Endothelial cell of hepatic sinusoid (primary cell): ENCODE data around the gene CNOT3.

Source experiments
- in situ Hi-C: cut with HindIII; loops from 2 replicates; pipeline ENCODE4 v1.10.0; 2017; ENCODE audit warnings: low sequenced_read_pairs

CNOT3 gene

DNA sequence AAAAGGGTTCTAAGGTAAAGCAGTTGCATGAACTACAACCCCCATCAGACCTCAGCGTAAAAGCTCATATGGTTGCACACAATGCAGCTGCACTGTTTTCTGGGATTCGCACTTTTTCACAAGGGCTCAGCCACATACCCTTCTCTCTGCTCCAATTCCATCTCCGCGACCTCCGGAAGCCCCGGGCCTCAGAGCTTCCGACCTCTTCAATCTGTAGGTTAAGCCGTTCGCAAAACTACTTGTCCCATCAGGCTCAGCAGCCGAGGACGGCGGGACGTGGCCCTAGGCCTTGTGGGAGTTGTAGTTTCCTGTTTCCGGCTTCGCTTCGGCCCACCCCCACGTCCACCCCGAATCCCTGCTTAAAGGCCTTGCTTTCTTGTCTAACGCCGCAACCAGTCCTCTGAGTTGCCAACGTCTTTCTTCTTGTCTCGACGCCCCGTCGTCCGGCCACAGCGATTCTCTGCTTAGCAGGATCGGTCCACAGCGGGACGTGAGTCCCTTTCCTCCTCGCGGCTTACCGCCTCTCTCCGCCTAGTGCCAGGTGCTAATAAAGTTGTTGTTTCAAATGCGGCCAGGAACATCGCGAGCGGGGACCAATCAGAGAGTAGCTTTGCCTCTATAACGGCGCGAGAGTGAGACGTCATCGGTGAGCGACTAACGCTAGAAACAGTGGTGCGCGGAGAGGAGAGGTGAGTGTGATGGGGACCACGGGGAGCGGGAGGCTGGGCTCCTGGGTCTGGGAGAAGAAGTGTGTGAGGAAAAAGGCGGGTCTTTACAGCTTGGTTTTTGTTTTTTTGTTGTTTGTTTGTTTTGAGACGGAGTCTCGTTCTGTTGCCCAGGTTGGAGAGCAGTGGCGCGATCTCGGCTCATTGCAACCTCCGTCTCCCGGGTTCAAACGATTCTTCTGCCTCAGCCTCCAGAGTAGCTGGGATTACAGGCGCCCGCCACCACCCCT is 22.2 kb upstream of the CNOT3 start, which contains the start of the genes PRPF31 and TFPT:
Gene PRPF31, plus strand, starts transcription at position 646 of the 955 bp plus-strand sequence. CDS start 2,525 bp downstream, outside the sequence.
Gene TFPT, minus strand, starts transcription at position 549 of the 955 bp plus-strand sequence. Its CDS starts 388 bp downstream, at position 161.
- in situ Hi-C loops = no loop called here

DNA sequence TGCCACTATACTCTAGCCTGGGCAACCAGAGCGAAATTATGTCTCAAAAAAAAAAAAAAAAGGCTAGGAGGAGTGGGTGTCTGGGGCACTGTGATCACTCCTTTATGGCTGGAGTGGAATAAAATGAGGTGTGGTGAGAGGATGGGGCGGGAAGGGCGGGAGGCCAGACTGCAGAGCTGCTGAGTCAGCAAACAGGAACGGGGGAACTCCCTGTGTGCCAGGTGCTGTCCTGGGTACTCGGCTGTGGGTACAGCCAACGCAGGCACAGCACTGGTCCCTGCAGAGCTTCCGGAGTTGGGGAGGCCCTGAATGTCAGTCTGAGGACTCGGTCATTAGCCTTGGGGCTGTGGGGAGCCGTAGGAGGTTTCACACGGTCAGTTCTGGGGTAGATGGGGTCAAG is 16.3 kb upstream of the CNOT3 start:
- in situ Hi-C loops = no loop called here

DNA sequence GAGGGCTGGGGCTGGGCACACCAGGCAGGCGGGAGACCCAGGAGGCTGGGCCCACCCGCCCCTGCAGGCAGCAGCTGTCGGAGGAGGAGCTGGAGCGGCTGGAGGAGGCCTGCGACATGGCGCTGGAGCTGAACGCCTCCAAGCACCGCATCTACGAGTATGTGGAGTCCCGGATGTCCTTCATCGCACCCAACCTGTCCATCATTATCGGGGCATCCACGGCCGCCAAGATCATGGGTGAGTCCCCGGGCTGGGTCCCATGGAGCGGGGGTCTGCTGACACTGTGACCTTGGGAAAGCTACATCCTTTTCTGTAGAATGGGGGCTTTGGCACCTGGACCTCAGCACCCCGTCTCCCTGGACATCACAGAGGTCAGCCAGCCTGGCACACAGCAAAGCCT is 13.9 kb upstream of the CNOT3 start:
- in situ Hi-C loops = no loop called here

DNA sequence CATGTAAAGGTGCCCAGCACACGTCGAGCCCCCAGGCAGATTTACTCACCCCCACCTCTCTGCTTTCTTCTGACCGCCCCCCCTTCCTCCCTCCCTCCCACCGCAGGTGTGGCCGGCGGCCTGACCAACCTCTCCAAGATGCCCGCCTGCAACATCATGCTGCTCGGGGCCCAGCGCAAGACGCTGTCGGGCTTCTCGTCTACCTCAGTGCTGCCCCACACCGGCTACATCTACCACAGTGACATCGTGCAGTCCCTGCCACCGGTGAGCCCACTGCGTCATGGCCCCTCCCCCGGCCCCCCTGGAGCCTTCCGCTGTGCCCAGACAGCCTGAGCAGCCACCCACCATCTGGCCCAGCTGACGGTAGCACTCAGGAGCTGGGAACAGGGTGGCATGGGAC is 13.2 kb upstream of the CNOT3 start:
- in situ Hi-C loops = no loop called here

DNA sequence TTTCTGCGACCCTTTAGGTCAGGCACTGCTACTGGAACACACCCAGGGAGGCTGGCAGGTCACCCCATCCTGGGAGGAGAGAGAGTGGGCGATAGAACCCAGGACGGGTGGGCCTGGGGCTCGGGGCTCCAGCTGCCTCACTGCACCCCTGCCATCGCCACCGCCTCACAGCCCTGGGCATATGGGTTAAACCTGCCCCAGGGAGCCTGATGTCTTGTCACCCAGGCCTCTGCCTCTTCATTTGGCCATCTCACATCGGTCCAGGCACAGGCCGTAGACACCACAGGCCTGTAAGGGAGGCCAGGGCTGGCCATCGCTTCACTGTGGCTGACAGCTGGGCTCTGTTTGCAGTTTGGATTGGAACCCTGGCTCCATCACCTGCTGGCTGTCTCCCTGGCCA is 11.8 kb upstream of the CNOT3 start:
- in situ Hi-C loops = no loop called here

DNA sequence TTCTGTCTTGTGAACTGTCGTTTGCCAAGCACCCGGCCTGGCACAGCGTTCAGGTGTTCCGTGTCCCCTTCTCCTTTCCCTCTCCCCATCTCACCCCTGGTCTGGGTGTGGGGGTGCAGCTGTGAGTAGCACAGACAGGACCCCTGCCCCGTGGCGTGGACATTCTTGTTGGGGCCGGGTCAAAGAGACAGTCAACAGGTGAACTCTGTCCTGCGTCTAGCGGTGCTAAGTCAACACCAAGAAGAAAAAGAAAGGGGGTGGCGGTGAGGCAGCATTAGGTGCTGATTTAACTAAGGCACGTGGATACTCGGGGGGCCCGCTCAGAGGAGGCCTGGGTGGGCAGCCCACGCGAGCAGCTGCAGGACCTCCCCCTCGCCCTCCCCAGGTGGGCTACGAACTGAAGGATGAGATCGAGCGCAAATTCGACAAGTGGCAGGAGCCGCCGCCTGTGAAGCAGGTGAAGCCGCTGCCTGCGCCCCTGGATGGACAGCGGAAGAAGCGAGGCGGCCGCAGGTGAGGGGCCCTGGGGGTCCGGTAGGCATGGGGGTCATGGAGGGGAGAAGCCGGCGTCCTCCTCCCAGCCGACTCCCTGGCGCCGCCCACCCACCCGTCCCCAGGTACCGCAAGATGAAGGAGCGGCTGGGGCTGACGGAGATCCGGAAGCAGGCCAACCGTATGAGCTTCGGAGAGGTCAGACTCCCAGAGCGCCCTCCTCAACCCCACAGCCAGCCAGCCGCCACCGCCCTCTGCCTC is 9.7 kb upstream of the CNOT3 start:
- in situ Hi-C loops = no loop called here

DNA sequence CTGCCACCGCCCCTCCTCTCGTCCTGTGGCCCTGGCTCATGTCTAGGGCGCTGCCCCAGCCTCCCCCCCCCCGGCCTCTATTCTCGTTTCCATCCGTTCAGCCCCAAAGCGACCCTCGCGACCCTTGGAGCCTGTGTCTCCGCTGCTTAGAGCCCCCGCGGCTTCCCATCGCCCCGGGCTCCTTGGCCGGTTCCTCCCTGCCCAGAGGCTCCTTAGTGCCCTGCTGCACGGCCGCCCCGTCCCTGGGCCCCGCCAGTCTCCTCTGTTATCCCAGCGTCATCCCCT is 9.2 kb upstream of the CNOT3 start:
- in situ Hi-C loops = no loop called here

DNA sequence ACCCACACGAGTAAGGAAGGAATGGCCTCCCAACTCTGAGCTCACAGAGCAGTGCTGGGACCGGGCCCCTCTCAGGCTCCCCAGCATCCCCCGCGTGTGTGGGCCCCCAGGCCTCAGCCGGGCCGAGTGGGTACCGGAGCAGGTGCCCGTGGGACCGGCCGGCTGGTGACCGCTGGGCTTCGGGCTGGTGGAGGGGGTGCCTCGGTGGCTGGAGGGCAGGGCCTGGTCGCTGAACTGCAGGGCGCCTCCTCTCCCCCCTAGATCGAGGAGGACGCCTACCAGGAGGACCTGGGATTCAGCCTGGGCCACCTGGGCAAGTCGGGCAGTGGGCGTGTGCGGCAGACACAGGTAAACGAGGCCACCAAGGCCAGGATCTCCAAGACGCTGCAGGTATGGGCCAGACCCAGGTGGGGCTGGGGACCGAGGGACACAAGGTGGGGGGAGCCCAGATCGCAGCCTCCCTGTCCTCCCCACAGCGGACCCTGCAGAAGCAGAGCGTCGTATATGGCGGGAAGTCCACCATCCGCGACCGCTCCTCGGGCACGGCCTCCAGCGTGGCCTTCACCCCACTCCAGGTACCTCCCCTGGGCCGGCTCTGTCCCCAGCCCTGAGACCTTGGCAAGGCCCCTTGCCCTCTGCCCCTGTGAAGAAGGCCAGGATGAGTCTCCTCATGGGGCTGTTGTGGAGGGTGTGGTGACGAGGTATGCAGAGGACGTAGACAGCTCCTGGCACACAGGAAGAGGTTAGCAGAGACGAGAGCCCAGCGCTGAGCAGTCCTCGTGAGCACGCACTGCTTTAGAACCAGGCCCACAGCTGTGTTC is 8.6 kb upstream of the CNOT3 start:
- in situ Hi-C loops = no loop called here

DNA sequence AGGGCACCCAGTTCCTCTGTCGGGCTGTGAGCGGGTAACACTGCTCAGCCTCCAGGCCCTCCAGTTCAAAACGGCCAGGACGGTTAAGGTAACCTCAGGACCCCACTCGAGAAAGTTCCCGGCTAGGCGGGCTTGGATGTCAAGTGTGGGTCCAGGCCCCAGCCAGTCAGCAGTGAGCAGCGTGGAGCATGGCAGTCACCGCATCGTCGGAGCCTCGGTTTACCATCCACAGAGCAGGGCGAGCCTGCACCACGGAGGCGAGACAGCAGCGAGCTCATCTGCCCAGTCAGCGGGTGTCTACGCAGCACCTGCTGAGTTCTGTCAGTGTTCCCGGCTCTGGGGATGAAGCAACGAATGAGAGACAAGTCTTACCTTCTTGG is 8.0 kb upstream of the CNOT3 start:
- in situ Hi-C loops = no loop called here

DNA sequence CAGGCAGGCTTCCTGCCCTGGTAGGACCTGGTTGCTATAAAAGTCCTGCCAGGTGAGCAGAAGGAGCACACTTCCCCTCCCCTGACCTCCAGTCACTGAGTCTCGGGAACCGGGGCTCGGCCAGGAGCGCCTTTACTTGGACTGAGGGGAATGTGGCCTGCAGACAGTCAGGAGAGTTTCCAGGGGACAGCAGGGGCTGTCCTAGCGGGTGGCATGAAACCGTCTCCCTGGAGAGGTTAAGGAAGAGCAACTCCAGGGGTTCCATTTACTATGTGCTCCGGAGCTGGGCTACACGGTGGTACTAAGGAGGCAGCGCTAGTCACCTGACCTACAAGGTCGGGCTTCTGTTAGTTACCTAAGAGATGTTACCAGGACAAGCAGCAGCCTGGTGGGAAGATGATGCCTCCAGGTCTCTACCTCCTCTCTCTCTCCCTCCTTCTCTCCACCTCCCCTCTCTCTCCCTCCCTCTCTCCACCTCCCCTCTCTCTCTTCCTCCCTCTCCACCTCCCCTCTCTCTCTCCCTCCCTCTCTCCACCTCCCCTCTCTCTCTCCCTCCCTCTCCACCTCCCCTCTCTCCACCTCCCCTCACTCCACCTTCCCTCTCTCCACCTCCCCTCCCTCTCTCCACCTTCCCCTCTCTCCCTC is 4.1 kb upstream of the CNOT3 start:
- in situ Hi-C loops = no loop called here

DNA sequence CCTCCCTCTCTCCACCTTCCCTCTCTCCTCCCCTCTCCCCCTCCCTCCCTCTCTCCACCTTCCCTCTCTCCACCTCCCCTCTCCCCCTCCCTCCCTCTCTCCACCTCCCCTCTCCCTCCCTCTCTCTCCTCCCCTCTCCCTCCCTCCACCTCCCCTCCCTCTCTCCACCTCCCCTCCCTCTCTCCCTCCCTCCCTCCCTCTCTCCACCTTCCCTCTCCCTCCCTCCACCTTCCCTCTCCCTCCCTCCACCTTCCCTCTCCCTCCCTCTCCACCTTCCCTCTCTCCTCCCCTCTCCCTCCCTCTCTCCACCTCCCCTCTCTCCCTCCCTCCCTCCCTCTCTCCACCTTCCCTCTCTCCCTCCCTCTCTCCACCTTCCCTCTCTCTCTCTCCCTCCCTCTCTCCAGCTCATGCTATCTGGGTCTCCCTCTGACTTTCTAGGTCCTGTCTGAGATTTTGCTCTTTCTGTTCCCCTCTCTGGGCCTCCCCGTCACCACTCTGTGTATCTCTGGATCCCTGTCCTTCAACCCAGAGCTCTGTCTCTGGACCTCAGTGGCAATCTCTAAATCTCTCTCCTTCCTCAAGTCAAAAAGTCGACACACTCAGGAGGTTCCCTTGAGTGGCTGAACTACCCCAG is 3.5 kb upstream of the CNOT3 start:
- in situ Hi-C loops = no loop called here

DNA sequence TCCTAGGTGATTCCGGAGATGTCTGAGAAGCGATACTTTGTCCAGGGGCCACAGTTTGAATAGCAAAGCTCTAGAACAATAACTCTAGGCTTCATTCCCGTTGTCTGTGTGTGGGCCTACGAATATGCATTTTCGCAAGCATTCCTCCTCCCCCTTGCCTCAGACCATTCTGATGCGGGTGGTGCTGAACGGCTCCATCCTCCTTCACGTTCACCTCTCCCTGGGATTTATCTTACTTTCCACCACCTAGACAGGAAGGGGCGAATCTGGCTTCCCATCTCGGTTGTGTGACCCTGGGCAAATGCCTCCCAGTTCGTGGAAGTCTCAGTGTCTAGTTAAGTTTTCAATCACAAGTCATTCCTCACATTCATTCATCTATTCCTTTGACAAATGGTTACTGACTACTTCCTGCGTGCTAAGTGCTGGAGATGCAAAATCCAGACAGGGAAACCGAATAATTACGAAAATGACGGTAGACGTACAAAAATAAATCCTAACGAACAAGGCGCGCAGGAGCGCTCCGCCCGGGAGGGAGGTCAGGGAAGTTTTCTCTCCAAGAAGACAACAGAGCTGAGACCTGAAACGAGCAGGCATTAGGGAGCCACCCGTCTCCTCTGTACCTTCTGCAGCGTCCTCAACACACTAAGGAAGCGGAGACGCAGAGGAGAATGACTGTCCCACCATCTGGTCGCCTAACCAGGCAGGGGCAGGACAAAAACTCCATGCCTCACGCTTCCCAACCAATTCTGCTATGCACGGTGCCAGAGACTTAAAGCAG is 1.3 kb upstream of the CNOT3 start:
- in situ Hi-C loops = no loop called here

DNA sequence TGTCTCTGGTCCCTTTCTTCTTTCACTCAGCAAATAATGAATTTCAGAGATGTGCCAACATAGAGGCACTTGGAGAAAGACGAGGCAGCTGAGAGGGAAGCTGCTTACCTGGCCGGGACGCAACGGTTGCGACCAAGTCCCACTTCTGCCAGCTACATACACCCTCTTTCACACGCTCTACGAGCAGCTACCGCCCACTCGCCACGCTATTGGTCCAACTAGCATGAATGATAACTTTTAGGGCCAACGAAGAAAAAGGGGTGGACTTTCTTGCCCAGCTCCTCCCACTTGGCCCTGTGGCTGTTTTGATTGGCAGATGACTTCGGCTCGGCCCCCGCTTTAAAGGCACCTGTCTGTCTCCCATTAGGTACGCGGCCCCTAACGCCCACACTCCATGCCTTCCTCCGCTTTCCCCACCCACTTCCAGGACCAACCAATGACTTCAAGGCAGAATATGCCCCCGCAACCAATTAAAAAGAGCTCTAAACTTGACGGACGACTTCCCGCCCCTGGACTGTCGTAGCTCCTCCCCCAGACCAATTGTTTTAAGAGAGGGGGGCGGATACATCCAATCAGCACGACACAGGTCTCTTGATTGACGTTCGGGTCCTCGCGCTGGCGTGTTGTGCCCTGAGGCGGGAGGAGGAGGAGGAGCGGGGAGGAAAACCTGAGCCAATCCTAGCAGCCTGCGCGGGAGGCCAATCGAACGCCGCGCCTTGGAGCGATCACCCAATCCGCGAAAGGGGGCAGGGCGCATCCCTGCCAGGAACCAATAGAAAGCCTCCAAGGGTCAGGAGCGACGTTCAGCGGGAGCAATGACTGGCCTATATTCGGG is 481 bp upstream of the CNOT3 start:
- in situ Hi-C loops = no loop called here

DNA sequence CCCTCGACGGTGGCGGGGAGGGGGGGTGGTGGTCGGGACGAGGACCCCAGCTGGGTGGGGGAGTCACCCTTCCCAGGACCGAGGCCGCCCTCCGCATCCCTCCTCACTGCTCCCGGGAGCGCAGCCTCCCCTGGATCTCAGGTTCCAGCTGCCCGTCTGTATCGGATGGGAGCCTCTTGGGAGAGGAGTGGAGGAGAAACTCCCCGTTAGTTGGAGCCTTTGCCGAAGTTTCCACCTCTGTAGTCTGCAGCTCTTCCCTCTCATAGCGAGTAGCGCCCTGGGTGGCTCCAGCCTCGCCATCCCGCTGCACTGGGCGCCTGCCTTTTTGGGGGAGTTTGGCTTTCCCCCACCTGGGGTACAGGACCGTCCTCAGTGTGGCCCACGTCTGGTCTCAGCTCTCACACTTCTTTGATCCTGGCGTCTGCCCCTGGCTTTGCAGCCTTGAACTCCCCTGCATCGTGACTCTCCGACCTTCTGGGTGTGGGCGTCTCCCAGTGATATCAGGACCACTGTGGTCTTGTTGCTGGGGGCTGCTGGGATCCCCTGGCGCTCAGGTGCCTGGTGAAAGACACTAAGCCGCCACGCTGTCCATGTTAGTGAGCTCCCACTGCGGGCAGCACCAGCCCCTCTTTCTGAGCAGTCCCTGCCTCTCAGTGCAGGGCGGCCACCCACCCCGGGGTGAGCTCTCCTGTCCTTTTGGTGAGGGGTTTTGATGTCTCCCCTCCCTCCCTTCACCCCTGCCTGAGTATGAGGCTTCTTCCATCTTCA is 1.1 kb downstream of the CNOT3 start:
- in situ Hi-C loops = no loop called here

DNA sequence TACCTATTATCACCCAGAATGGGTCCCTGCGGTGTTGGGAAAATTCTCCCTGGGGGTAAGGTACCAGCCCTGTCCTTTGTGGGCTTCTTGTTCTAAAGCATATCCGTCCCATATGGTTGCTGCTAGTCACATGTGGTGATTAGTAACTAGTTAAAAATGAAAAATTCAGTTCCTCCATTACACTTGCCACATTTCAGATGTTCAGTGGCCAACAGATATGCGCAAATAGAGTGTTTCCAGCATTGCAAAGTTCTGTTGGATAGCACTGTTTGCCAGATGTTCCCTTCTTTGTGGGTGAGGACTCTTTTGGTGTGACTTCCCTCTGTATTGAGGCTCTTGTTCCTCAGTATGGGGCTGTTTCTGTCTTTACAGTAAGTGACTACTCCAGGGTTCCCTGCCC is 3.8 kb downstream of the CNOT3 start:
- in situ Hi-C loops = no loop called here

DNA sequence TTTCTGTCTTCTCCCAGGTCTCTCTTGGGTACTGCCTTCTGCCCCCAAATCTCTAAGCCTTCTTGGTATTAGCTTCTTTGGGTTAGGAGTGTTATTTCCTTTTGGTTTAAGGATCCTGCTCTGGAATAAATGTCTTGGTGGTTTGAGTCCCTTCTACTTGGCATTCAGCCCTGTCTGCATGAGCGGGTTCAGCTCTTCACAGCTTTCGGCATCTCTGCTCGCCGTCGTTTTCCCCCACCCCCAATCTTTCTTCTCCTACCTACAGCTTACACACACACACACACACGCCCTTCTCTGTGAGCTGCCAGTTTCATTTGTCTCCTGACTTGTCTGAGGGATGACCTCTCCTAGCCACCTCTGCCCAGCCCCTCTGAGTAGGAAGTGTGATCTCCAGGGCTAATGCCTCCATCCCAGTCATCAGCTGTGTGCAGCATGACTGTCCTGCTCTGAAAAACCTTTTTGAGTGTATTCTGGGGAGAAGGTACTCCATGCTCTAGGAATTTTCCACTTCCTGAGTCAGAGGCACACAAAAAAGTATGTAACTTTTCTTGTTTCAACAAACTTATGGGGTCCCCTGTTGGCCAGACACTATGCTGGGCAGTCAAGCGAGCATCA is 4.7 kb downstream of the CNOT3 start:
- in situ Hi-C loops = no loop called here

DNA sequence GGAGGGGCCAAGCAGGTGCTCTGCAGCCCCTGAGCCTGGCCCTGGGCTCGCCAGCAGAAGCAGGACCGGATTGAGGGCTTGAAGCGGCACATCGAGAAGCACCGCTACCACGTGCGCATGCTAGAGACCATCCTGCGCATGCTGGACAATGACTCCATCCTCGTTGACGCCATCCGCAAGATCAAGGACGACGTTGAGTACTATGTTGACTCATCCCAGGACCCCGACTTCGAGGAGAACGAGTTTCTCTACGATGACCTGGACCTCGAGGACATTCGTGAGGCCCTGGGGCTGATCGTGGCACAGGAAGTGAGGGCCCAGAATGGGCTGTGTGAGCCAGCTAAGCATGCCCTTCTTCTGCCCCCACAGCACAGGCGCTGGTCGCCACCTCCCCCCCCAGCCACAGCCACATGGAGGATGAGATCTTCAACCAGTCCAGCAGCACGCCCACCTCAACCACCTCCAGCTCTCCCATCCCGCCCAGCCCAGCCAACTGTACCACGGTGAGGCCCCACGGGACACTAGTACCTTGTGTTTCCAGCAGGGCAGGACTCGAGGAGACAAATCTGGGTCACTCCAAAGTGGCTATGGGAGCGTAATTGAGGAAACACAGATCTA is 8.1 kb downstream of the CNOT3 start:
- in situ Hi-C loops = no loop called here
